Neural progenitor cell (in vitro differentiated cells): ENCODE results near the gene OR7G2. TPM values are rescaled to one million over a fixed set of nuclear protein-coding genes. Genes with fewer than 3 reads are reported as not detected.
"Not testable (repeated sequence)": the region's sequence is repeated elsewhere in the genome, so short reads cannot be mapped to it uniquely, and the experiment has no call there.

Experiments
- DNase-seq: peaks from one replicate; pipeline ENCODE4 v3.0.0-alpha.2; 2016; ENCODE audit warnings: low spot score
- H2AFZ ChIP-seq: fragments of 200-600 bp; sonication (generic); replicated peaks from 2 replicates; pipeline ENCODE4 v1.6.1; 2016; ENCODE audit warnings: antibody characterized with exemption
- H3F3A ChIP-seq: fragments of 200-600 bp; sonication (generic); 2 replicates; pipeline ENCODE4 v1.6.1; 2016; ENCODE audit warnings: antibody characterized with exemption, low read depth
- H3K27ac ChIP-seq: fragments of 200-600 bp; sonication (generic); 2 replicates; pipeline ENCODE4 v1.5.1; 2016; ENCODE audit warnings: mild to moderate bottlenecking
- H3K27me3 ChIP-seq: fragments of 200-600 bp; sonication (generic); 2 replicates; pipeline ENCODE4 v1.6.1; 2016; ENCODE audit warnings: mild to moderate bottlenecking, moderate library complexity
- H3K36me3 ChIP-seq: fragments of 200-600 bp; sonication (generic); 2 replicates; pipeline ENCODE4 v1.5.1; 2016
- H3K4me1 ChIP-seq: fragments of 200-600 bp; sonication (generic); 2 replicates; pipeline ENCODE4 v1.6.1; 2016; ENCODE audit warnings: mixed run types
- H3K4me2 ChIP-seq: fragments of 200-600 bp; sonication (generic); 2 replicates; pipeline ENCODE4 v1.6.1; 2016
- H3K4me3 ChIP-seq: fragments of 200-600 bp; sonication (generic); 2 replicates; pipeline ENCODE4 v1.5.1; 2016
- H3K79me2 ChIP-seq: fragments of 200-600 bp; sonication (generic); 2 replicates; pipeline ENCODE4 v1.6.1; 2016; ENCODE audit warnings: low read depth
- H3K9ac ChIP-seq: fragments of 200-600 bp; sonication (generic); 2 replicates; pipeline ENCODE4 v1.6.1; 2016
- H3K9me3 ChIP-seq: fragments of 200-600 bp; sonication (generic); 2 replicates; pipeline ENCODE4 v1.5.1; 2016; ENCODE audit warnings: low read depth
- H4K20me1 ChIP-seq: fragments of 200-600 bp; sonication (generic); 2 replicates; pipeline ENCODE4 v1.6.1; 2016; ENCODE audit warnings: low read depth
- H3K27ac Mint-ChIP-seq: 3 replicates; pipeline ENCODE4 v1.8.0; 2021; ENCODE audit warnings: mixed read lengths
- H3K27me3 Mint-ChIP-seq: 2 replicates; pipeline ENCODE4 v1.8.0; 2022; ENCODE audit warnings: low read depth, mild to moderate bottlenecking, inconsistent platforms, moderate library complexity, mixed read lengths; ENCODE audit not compliant: insufficient read depth
- H3K36me3 Mint-ChIP-seq: 3 replicates; pipeline ENCODE4 v1.8.0; 2021; ENCODE audit warnings: mixed read lengths
- H3K4me1 Mint-ChIP-seq: 3 replicates; pipeline ENCODE4 v1.8.0; 2021; ENCODE audit warnings: mixed read lengths
- H3K4me3 Mint-ChIP-seq: 3 replicates; pipeline ENCODE4 v1.8.0; 2021; ENCODE audit warnings: mild to moderate bottlenecking, moderate library complexity, mixed read lengths
- H3K9me3 Mint-ChIP-seq: 3 replicates; pipeline ENCODE4 v1.8.0; 2020; ENCODE audit warnings: mixed read lengths
- EZH2 ChIP-seq: fragments of 200-600 bp; sonication (generic); IDR thresholded peaks from 2 replicates; pipeline ENCODE4 v1.6.1; 2017; ENCODE audit warnings: antibody characterized with exemption, mild to moderate bottlenecking, moderate library complexity
- EZH2phosphoT487 ChIP-seq: fragments of 200-600 bp; sonication (generic); IDR thresholded peaks from 2 replicates; pipeline ENCODE4 v1.6.1; 2017; ENCODE audit warnings: antibody characterized with exemption
- total RNA-seq: library from RNA; depleted of rRNA; stranded (reverse); fragments of >200 nt; gene quantifications from 2 replicates; pipeline ENCODE4 v1.2.3, GENCODE V29; 2015; ENCODE audit warnings: low replicate concordance
- TF ChIP-seq, protein P1 (sequence below): fragments of 200-600 bp; sonication (generic); IDR thresholded peaks from 2 replicates; pipeline ENCODE4 v1.5.1; 2017; ENCODE audit warnings: antibody characterized with exemption, mild to moderate bottlenecking

Gene OR7G2
- total RNA-seq, 1 donor from 2014 or later, result not detected

DNA sequence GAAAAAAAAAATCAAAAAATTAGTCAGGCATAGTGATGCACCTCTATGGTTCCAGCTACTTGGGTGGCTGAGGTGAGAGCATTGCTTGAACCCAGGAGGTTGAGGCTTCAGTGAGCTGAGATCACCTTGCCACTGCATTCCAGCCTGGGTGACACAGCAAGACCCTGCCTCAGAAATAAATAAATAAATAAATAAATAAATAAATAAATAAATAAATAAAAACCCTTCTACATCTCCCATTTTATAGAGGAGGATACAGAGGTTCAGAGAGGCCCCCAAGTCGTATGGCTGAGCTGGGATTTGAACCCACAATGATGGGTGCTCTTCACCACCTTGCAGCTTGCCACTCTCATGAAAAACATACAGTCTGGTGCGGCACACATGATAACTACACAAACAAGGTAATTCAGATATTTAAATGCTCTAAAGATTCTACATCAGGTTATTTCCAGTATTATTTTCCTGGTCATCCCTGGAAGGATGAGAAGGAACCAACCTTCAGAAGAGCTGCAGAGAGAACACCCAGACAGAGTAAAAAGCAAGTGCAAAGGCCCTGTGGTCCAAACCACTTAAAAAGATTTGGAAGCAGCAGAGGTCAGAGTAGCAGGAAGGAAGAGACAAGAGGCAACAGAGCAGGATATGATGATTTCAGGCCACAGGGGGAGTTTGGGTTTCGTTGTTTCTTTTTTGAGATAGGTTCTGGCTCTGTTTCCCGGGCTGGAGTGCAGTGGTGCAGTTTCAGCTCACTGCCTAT is 49.6 kb downstream of the OR7G2 start:
- TF ChIP-seq, protein P1, sequence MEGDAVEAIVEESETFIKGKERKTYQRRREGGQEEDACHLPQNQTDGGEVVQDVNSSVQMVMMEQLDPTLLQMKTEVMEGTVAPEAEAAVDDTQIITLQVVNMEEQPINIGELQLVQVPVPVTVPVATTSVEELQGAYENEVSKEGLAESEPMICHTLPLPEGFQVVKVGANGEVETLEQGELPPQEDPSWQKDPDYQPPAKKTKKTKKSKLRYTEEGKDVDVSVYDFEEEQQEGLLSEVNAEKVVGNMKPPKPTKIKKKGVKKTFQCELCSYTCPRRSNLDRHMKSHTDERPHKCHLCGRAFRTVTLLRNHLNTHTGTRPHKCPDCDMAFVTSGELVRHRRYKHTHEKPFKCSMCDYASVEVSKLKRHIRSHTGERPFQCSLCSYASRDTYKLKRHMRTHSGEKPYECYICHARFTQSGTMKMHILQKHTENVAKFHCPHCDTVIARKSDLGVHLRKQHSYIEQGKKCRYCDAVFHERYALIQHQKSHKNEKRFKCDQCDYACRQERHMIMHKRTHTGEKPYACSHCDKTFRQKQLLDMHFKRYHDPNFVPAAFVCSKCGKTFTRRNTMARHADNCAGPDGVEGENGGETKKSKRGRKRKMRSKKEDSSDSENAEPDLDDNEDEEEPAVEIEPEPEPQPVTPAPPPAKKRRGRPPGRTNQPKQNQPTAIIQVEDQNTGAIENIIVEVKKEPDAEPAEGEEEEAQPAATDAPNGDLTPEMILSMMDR, result no peak
- TF ChIP-seq EZH2phosphoT487 (no peak), EZH2 (no peak)

DNA sequence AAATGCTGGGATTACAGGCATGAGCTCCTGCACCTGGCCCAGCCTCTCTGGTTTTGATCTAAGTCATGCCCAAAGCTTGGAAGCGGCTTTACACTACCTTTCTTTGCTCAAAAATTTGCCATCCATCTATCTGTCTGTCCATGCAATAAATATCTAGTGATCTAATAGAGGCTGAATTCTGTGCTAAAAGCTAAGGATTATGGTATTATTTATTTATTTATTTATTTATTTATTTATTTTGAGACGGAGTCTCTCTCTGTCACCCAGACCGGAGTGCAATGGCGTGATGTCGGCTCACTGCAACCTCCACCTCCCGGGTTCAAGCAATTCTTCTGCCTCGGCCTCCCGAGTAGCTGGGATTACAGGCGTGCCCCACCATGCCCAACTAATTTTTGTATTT is 51.1 kb downstream of the OR7G2 start:
- H3K9me3 Mint-ChIP-seq, H4K20me1 ChIP-seq, H3K9me3 ChIP-seq, H3K36me3 Mint-ChIP-seq, DNase-seq, H2AFZ ChIP-seq, H3K36me3 ChIP-seq, H3K27ac Mint-ChIP-seq, H3K4me3 ChIP-seq, H3K27me3 ChIP-seq, H3K4me3 Mint-ChIP-seq, H3K4me1 ChIP-seq, H3K27ac ChIP-seq, H3K4me1 Mint-ChIP-seq, H3K4me2 ChIP-seq, H3K9ac ChIP-seq, H3K27me3 Mint-ChIP-seq, H3K79me2 ChIP-seq: not testable (repeated sequence)
- H3F3A ChIP-seq, result peaks cover 17% of the 10 kb centered on the region

More for the DNA sequence above, 49.6 kb downstream of the OR7G2 start:
- Histone ChIP-seq H3K4me1 (peaks cover 8% of the 10 kb centered on the region), H3K4me3 (no peak overlapping the region), H3K27ac (no peak overlapping the region), H3K9me3 (no peaks in the 10 kb centered on the region), H4K20me1 (no peaks in the 10 kb centered on the region), H3K27me3 (no peaks in the 10 kb centered on the region), H3K4me2 (no peak overlapping the region), H3K36me3 (no peaks in the 10 kb centered on the region), H3K9ac (no peak overlapping the region), H3K79me2 (no peaks in the 10 kb centered on the region), H2AFZ (no peak overlapping the region), H3F3A (peaks cover 17% of the 10 kb centered on the region)
- peaks cover 2% of the 10 kb centered on the region for H3K4me1 Mint-ChIP-seq
- DNase-seq, result no peak
- no peaks in the 10 kb centered on the region for H3K36me3 Mint-ChIP-seq
- H3K9me3 Mint-ChIP-seq, result no peaks in the 10 kb centered on the region
- no peak overlapping the region for H3K27ac Mint-ChIP-seq
- no peaks in the 10 kb centered on the region for H3K27me3 Mint-ChIP-seq
- H3K4me3 Mint-ChIP-seq, result no peak overlapping the region

GRCh38 chr19:9054765-9055164 is 52.5 kb downstream of the OR7G2 start:
- Histone ChIP-seq H3K36me3 (no peaks in the 10 kb centered on the region), H3K9me3 (no peaks in the 10 kb centered on the region), H3K4me2 (peak overlapping the region; percentile 56), H3K27me3 (no peaks in the 10 kb centered on the region), H3K4me3 (no peak overlapping the region), H3K27ac (peak overlapping the region; percentile 56), H3K79me2 (no peaks in the 10 kb centered on the region), H3F3A (peaks cover 20% of the 10 kb centered on the region), H3K4me1 (peaks cover 8% of the 10 kb centered on the region), H2AFZ (no peak overlapping the region), H4K20me1 (no peaks in the 10 kb centered on the region), H3K9ac (no peak overlapping the region)
- TF ChIP-seq, protein P1, result no peak
- no peak for TF ChIP-seq EZH2phosphoT487
- no peak for TF ChIP-seq EZH2
- Mint-ChIP-seq H3K27me3 (no peaks in the 10 kb centered on the region), H3K4me1 (peaks cover 2% of the 10 kb centered on the region), H3K36me3 (no peaks in the 10 kb centered on the region), H3K9me3 (no peaks in the 10 kb centered on the region), H3K4me3 (no peak overlapping the region), H3K27ac (no peak overlapping the region)
- peak; percentile 75 for DNase-seq

DNA sequence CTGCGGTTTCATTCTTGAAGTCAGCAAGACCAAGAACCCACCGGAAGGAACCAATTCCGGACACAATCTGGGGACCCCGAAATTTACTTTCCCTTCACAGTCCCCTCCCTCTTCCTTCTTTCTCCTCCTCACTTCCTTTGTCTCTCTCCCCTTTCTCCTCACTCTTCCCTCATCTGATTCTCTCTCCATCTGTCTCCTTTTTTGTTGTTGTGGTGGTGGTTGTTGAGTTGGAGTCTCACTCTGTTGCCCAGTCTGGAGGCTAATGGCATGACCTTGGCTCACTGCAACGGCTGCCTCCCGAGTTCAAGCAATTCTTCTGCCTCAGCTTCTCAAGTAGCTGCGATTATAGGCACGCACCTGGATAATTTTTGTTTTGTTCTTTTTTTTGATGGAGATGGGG is 53.1 kb downstream of the OR7G2 start:
- no peaks in the 10 kb centered on the region for H4K20me1 ChIP-seq
- H3K4me2 ChIP-seq, result peak overlapping the region; percentile 56
- Mint-ChIP-seq H3K27ac (no peak overlapping the region), H3K4me1 (peaks cover 2% of the 10 kb centered on the region), H3K9me3 (no peaks in the 10 kb centered on the region), H3K27me3 (no peaks in the 10 kb centered on the region), H3K4me3 (no peak overlapping the region), H3K36me3 (no peaks in the 10 kb centered on the region)
- H3K4me1 ChIP-seq, result peaks cover 8% of the 10 kb centered on the region
- H3K27me3 ChIP-seq, result no peaks in the 10 kb centered on the region
- H3K4me3 ChIP-seq, result no peak overlapping the region
- no peaks in the 10 kb centered on the region for H3K79me2 ChIP-seq
- peaks cover 20% of the 10 kb centered on the region for H3F3A ChIP-seq
- no peak overlapping the region for H3K9ac ChIP-seq
- no peak overlapping the region for H3K27ac ChIP-seq
- DNase-seq, result no peak
- TF ChIP-seq EZH2phosphoT487, result no peak
- TF ChIP-seq, protein P1, result no peak
- TF ChIP-seq EZH2, result no peak
- H2AFZ ChIP-seq, result no peak overlapping the region
- no peaks in the 10 kb centered on the region for H3K36me3 ChIP-seq
- H3K9me3 ChIP-seq, result no peaks in the 10 kb centered on the region

- not testable (repeated sequence) for H4K20me1 ChIP-seq, DNase-seq, H3K4me3 ChIP-seq, H3K36me3 Mint-ChIP-seq, H3K27ac ChIP-seq, H3K4me2 ChIP-seq, H3K4me3 Mint-ChIP-seq, H3K9ac ChIP-seq, H3K27me3 Mint-ChIP-seq, H3K79me2 ChIP-seq, H3K4me1 ChIP-seq, H3K9me3 Mint-ChIP-seq, H3K27ac Mint-ChIP-seq, H3K4me1 Mint-ChIP-seq, H3K27me3 ChIP-seq, H3K9me3 ChIP-seq, H2AFZ ChIP-seq, H3K36me3 ChIP-seq
- peaks cover 20% of the 10 kb centered on the region for H3F3A ChIP-seq
Measured at GRCh38 chr19:9053674-9054073, 53.6 kb downstream of the OR7G2 start.
